H1 (cell line): ENCODE measurements around the gene SH2D4B. TPM values are rescaled to one million over a fixed set of nuclear protein-coding genes. Genes with fewer than 3 reads are reported as not detected.
A peak's percentile ranks its signal among the peaks of the same experiment; 100 is the strongest.

ENCODE experiments used
- CTCF ChIA-PET: fragments of 300-600 bp; sonication (Branson Sonifier 250); formaldehyde crosslinking; loops from one replicate; lab custom pipeline; 2021; ENCODE audit not compliant: partially characterized antibody; lab: Charles Lee
- POLR2A ChIA-PET: fragments of 300-600 bp; sonication (Branson Sonifier 250); formaldehyde crosslinking; loops from one replicate; lab custom pipeline; 2021; ENCODE audit warnings: inconsistent platforms; ENCODE audit not compliant: partially characterized antibody; lab: Charles Lee
- DNase-seq, 2 experiments: peaks; one replicate each; pipeline versions ENCODE4 v3.0.0 to v3.0.0-alpha.2; 2010 to 2022; ENCODE audit warnings: low spot score in 2 of 2, low read depth in 1 of 2, mixed read lengths in 1 of 2
- FAIRE-seq: peaks from 2 replicates; lab custom pipeline; 2011; peaks lifted over from hg19 to GRCh38; lab: Jason Lieb, UNC
- H2AFZ ChIP-seq: 2 replicates; pipeline ENCODE4 v1.8.1; 2012; ENCODE audit warnings: low read length, inconsistent platforms
- H2AK5ac ChIP-seq: 2 replicates; pipeline ENCODE4 v1.6.1; 2013; ENCODE audit warnings: low read depth, low read length
- H2BK120ac ChIP-seq: replicated peaks from 2 replicates; pipeline ENCODE3; 2013; ENCODE audit warnings: low read depth, low read length, inconsistent platforms
- H2BK12ac ChIP-seq: 2 replicates; pipeline ENCODE4 v1.6.1; 2013; ENCODE audit warnings: low read depth, low read length
- H2BK15ac ChIP-seq: 2 replicates; pipeline ENCODE4 v1.6.1; 2013; ENCODE audit warnings: low read length
- H2BK20ac ChIP-seq: 2 replicates; pipeline ENCODE4 v1.6.1; 2013; ENCODE audit warnings: low read length
- H2BK5ac ChIP-seq: 2 replicates; pipeline ENCODE4 v1.6.1; 2013; ENCODE audit warnings: low read depth, low read length
- H3K14ac ChIP-seq: 2 replicates; pipeline ENCODE4 v1.6.1; 2013; ENCODE audit warnings: inconsistent platforms; ENCODE audit not compliant: insufficient read length
- H3K18ac ChIP-seq: 2 replicates; pipeline ENCODE4 v1.6.1; 2013; ENCODE audit warnings: low read length; ENCODE audit errors: extremely low read depth
- H3K23ac ChIP-seq: 2 replicates; pipeline ENCODE4 v1.6.1; 2013; ENCODE audit warnings: inconsistent platforms; ENCODE audit not compliant: insufficient read length
- H3K23me2 ChIP-seq: 2 replicates; pipeline ENCODE4 v1.6.1; 2013; ENCODE audit warnings: low read depth, low read length
- H3K27ac ChIP-seq: 2 replicates; pipeline ENCODE4 v1.6.1; 2011; ENCODE audit warnings: low read depth, low read length, inconsistent platforms
- H3K27me3 ChIP-seq, 4 experiments: replicated peaks in 1 of 4; 1 replicate in 1 of 4; 2 replicates in 3 of 4; pipeline versions ENCODE4 v1.6.1 to v1.8.1; 2011 to 2013; ENCODE audit warnings: low read length in 3 of 4, mild to moderate bottlenecking in 3 of 4, inconsistent platforms in 2 of 4, mixed read lengths in 2 of 4, moderate library complexity in 1 of 4; ENCODE audit not compliant: control insufficient read depth in 3 of 4, insufficient read depth in 3 of 4; ENCODE audit errors: extremely low read depth in 1 of 4
- H3K36me3 ChIP-seq, 4 experiments: 2 replicates each; pipeline versions ENCODE4 v1.6.1 to v1.8.1; 2011 to 2013; ENCODE audit warnings: mild to moderate bottlenecking in 4 of 4, low read length in 3 of 4, moderate library complexity in 2 of 4, control low read depth in 1 of 4, inconsistent platforms in 1 of 4; ENCODE audit not compliant: insufficient read depth in 4 of 4, control insufficient read depth in 2 of 4
- H3K4ac ChIP-seq: replicated peaks from 2 replicates; pipeline ENCODE3; 2013; ENCODE audit warnings: low read length, low read depth, mixed read lengths, inconsistent platforms; ENCODE audit not compliant: insufficient read length
- H3K4me1 ChIP-seq, 4 experiments: replicated peaks in 1 of 4; 1 replicate in 1 of 4; 2 replicates in 3 of 4; pipeline versions ENCODE4 v1.6.1 to v1.8.1; 2011 to 2013; ENCODE audit warnings: low read length in 3 of 4, inconsistent platforms in 2 of 4, mixed read lengths in 1 of 4; ENCODE audit not compliant: insufficient read depth in 4 of 4, control insufficient read depth in 3 of 4
- H3K4me2 ChIP-seq, 2 experiments: 2 replicates each; pipeline versions ENCODE4 v1.6.1 to v1.8.1; 2011 to 2013; ENCODE audit warnings: low read depth in 2 of 2, low read length in 2 of 2, control low read depth in 1 of 2, inconsistent platforms in 1 of 2, mild to moderate bottlenecking in 1 of 2; ENCODE audit not compliant: insufficient read depth in 1 of 2
- H3K4me3 ChIP-seq, 4 experiments: fragments of 200-600, 300-600 bp in 1 of 4; sonication (generic), shearing (Covaris generic), sonication (Bioruptor Twin) in 1 of 4; 2 replicates each; pipeline versions ENCODE4 v1.5.1 to v1.8.1; 2011 to 2016; ENCODE audit warnings: low read length in 4 of 4, low read depth in 3 of 4, control low read depth in 2 of 4, inconsistent platforms in 2 of 4, mild to moderate bottlenecking in 2 of 4, mixed read lengths in 1 of 4, moderate library complexity in 1 of 4; ENCODE audit not compliant: insufficient read depth in 2 of 4; ENCODE audit errors: extremely low read depth in 1 of 4
- H3K56ac ChIP-seq: replicated peaks from 2 replicates; pipeline ENCODE3; 2013; ENCODE audit warnings: low read depth, mild to moderate bottlenecking, mixed read lengths, low read length, inconsistent platforms; ENCODE audit not compliant: insufficient read length
- H3K79me1 ChIP-seq: 2 replicates; pipeline ENCODE4 v1.6.1; 2013; ENCODE audit warnings: low read depth, low read length, control low read depth
- H3K79me2 ChIP-seq, 2 experiments: 2 replicates each; pipeline versions ENCODE4 v1.6.1 to v1.8.1; 2012 to 2013; ENCODE audit warnings: low read length in 2 of 2, mild to moderate bottlenecking in 2 of 2, inconsistent platforms in 1 of 2; ENCODE audit not compliant: insufficient read depth in 2 of 2, control insufficient read depth in 1 of 2
- H3K9ac ChIP-seq, 4 experiments: replicated peaks in 1 of 4; 1 replicate in 1 of 4; 2 replicates in 3 of 4; pipeline versions ENCODE4 v1.6.1 to v1.8.1; 2011 to 2013; ENCODE audit warnings: low read depth in 3 of 4, low read length in 3 of 4, control low read depth in 2 of 4, mild to moderate bottlenecking in 2 of 4, moderate library complexity in 2 of 4, inconsistent platforms in 1 of 4; ENCODE audit errors: extremely low read depth in 1 of 4
- H3K9me3 ChIP-seq, 2 experiments: 2 replicates each; pipeline versions ENCODE4 v1.6.1 to v1.8.1; 2012 to 2013; ENCODE audit warnings: mild to moderate bottlenecking in 2 of 2, moderate library complexity in 2 of 2, control low read depth in 1 of 2, inconsistent platforms in 1 of 2, low read depth in 1 of 2, low read length in 1 of 2, mixed read lengths in 1 of 2; ENCODE audit not compliant: insufficient read depth in 2 of 2
- H4K20me1 ChIP-seq, 2 experiments: replicated peaks in 1 of 2; 2 replicates each; pipeline versions ENCODE3 to v1.8.1; 2011 to 2013; ENCODE audit warnings: inconsistent platforms in 2 of 2, low read length in 2 of 2, mild to moderate bottlenecking in 1 of 2; ENCODE audit not compliant: insufficient read depth in 2 of 2, control insufficient read depth in 1 of 2
- H4K5ac ChIP-seq: 2 replicates; pipeline ENCODE4 v1.6.1; 2013; ENCODE audit warnings: low read length, low read depth, mixed read lengths, inconsistent platforms; ENCODE audit not compliant: insufficient read length
- H4K8ac ChIP-seq: 2 replicates; pipeline ENCODE4 v1.8.0; 2013; ENCODE audit warnings: mild to moderate bottlenecking, moderate library complexity, low read length, inconsistent platforms; ENCODE audit not compliant: insufficient read depth; ENCODE audit errors: extremely low read depth
- H4K91ac ChIP-seq: replicated peaks from 2 replicates; pipeline ENCODE3; 2013; ENCODE audit warnings: low read length, mixed read lengths, inconsistent platforms; ENCODE audit not compliant: insufficient read length
- KDM5A ChIP-seq: fragments of 200-600 bp; IDR thresholded peaks from 2 replicates; pipeline ENCODE4 v1.7.1; 2012; ENCODE audit warnings: mild to moderate bottlenecking, low read length, inconsistent platforms, mixed read lengths
- POLR2AphosphoS5 ChIP-seq: IDR thresholded peaks from 2 replicates; pipeline ENCODE4 v1.6.1; 2011; ENCODE audit warnings: low read depth, low read length
- TAF1 ChIP-seq: IDR thresholded peaks from 2 replicates; pipeline ENCODE4 v1.6.1; 2011; ENCODE audit warnings: mild to moderate bottlenecking, low read depth, low read length
- WGBS, 2 experiments: shearing (Covaris generic) in 1 of 2; methylation state at CpG; one replicate each; pipeline versions ENCODE4 v1.1.6 to v1.1.7; 2013 to 2015; ENCODE audit warnings: low lambda C conversion rate in 2 of 2, mixed read lengths in 2 of 2, inconsistent platforms in 1 of 2, low coverage in 1 of 2, missing lambda C conversion rate in 1 of 2; ENCODE audit not compliant: insufficient replicate concordance in 2 of 2, insufficient coverage in 1 of 2, insufficient read length in 1 of 2; ENCODE audit errors: extremely low coverage in 1 of 2, missing lambda C conversion rate in 1 of 2; 5-methylcytosine and 5-hydroxymethylcytosine counted together
- polyA plus RNA-seq, 7 experiments: library from polyadenylated mRNA; depleted of rRNA in 3 of 7; stranded (reverse) in 5 of 7; unstranded in 2 of 7; fragments of >200 nt in 5 of 7; fragments of 200-250 nt in 2 of 7; gene quantifications; 1 replicate in 5 of 7; 2 replicates in 1 of 7; 4 replicates in 1 of 7; pipeline versions ENCODE4 v1.2.1 to v1.2.3, GENCODE V29; 2011 to 2013; ENCODE audit warnings: missing spikeins in 2 of 7, mixed read lengths in 2 of 7
- total RNA-seq: library from RNA; stranded (reverse); fragmentation: NEBNext Ultra II Directional; extraction: Animal tissue kit (Norgen Biotek cat#: 25700); gene quantifications from 2 replicates; pipeline ENCODE4 v1.2.1, GENCODE V29; 2021

The SH2D4B gene
- total and polyA plus RNA-seq, 2 of the 8 experiments (the other 6 are each of a cell fraction or from before 2014, with no cell fraction given) = 0.06 to 0.13 TPM

DNA sequence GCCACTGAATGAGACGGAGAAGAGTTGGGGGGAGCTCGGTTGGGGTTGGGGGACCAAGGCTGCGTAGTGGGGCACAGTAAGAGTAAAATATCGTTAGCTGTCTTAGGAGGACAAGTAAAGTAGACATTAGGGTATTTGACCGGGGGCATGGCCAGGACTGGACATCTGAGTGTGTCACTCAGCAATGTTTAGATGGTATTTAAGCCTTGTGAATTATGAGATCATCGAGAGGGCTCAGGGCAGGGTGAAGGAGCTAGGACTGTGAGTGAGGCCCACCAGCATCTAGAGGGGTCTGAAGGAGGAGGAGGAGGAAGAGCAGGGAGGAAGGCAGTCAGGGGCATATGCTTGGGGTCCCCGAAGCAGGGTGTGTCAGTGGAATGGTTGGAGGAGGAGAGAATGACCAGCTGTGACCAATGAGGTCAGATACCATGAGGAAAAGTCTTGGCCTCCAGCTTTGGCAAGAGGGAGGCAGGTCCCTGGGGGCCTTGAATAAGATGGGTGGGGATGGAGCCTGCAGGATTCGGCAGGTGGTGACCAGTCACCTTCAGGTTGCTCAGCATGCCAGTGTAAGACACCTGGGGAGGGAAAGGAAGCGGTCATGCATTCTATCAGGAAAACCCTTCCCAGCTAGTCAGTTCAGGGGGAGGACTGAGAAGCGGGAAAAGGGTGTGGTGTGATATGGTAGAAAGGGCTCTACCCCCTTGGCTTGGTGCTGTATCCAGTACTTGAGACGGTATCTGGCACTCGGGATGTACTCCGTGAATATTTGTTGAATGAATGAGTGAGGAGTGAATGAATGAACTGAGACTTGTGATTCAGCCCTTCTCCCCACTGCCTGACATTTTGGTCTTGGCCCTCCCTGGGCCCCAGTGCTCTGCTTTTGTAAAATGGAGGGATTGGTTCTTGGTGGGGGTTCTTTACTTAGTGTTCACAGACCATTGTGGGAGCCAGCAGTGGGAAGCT, 34.8 kb upstream of the SH2D4B start:
- no peak overlapping the region for H4K91ac ChIP-seq
- no peak overlapping the region for H3K23ac ChIP-seq
- H4K8ac ChIP-seq = no peak overlapping the region
- WGBS, 2 experiments = 85% methylated on average over 13 of the region's 13 CpGs; no CpG with 5 or more reads in 1 of the 2 experiments
- H2BK15ac ChIP-seq = peak overlapping the region; percentile 46; the same call in 1 of the 2 replicates
- H4K5ac ChIP-seq = no peak overlapping the region
- no peak overlapping the region for H3K4me2 ChIP-seq
- H2BK20ac ChIP-seq = no peak overlapping the region
- no peaks in the 10 kb centered on the region for H3K9me3 ChIP-seq
- H3K14ac ChIP-seq = no peak overlapping the region
- H3K18ac ChIP-seq = peak overlapping the region; percentile 71; the same call in 1 of the 2 replicates
- POLR2A ChIA-PET = interaction anchor here (2.8 kb wide), 1 partner anchor 38 kb away, joined by 10 read pairs; no protein-coding TSS in a partner anchor
- CTCF ChIA-PET = interaction anchor here (0.6 to 21.9 kb wide), 11 partner anchors 9 to 420 kb away, joined by 3 to 1263 read pairs (median 22); partner anchors contain the start of gene TSPAN14
- H3K27ac ChIP-seq = no peak overlapping the region
- H3K27me3 ChIP-seq = no peaks in the 10 kb centered on the region
- H3K79me2 ChIP-seq = peaks cover 0 to 53% of the 10 kb centered on the region in 2 experiments; a peak in 2 of 4 replicates
- H3K9ac ChIP-seq = no peak overlapping the region; a peak in 2 of 7 replicates
- no peak overlapping the region for H3K4me3 ChIP-seq
- peaks cover 26 to 30% of the 10 kb centered on the region in 2 experiments for H4K20me1 ChIP-seq
- H2AK5ac ChIP-seq = peak overlapping the region; percentile 69
- H2AFZ ChIP-seq = no peak overlapping the region
- H2BK12ac ChIP-seq = 0 out of 2 replicates have a peak overlapping the region, but pooled peaks have one; percentile 50
- no peak overlapping the region for H3K56ac ChIP-seq
- H3K4ac ChIP-seq = no peak overlapping the region
- FAIRE-seq (no peak), DNase-seq (no peak)
- no peak overlapping the region for H2BK120ac ChIP-seq
- no peaks in the 10 kb centered on the region for H3K36me3 ChIP-seq
- H3K23me2 ChIP-seq = no peaks in the 10 kb centered on the region; the same call in 1 of the 2 replicates
- H2BK5ac ChIP-seq = peak overlapping the region; percentile 78
- peaks cover 9 to 35% (median 16%) of the 10 kb centered on the region in 4 experiments for H3K4me1 ChIP-seq
- H3K79me1 ChIP-seq = peaks cover 24% of the 10 kb centered on the region
- no peak for TF ChIP-seq KDM5A
- TF ChIP-seq POLR2AphosphoS5 = no peak
- no peak for TF ChIP-seq TAF1
